Medulla oblongata (tissue), 1 donor: ENCODE results near the gene GRK5.

Source experiments
- DNase-seq: peaks from one replicate; pipeline ENCODE4 v3.0.0-alpha.2; 2015; ENCODE audit errors: extremely low spot score

GRK5 gene

GRCh38 chr10:119316002-119316358, 108.6 kb downstream of the GRK5 start:
- DNase-seq = no peak

DNA sequence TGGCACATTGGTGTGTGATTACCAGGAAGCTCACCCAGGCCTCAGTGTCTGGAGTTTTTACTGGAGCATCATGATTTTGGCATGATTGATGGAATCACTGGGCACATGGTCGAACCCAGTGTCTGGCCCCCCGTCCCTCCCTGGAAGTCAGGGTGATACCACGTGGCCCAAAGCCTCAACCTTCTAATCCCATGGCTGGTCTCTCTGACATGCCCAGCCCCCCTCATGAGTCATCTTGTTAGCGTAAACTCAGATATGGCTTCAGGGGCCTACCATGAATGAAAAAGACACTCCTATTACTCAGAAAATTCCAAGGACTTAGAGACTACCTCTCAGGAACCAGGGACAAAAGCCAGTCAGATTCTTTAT, 109.3 kb downstream of the GRK5 start:
- no peak for DNase-seq

DNA sequence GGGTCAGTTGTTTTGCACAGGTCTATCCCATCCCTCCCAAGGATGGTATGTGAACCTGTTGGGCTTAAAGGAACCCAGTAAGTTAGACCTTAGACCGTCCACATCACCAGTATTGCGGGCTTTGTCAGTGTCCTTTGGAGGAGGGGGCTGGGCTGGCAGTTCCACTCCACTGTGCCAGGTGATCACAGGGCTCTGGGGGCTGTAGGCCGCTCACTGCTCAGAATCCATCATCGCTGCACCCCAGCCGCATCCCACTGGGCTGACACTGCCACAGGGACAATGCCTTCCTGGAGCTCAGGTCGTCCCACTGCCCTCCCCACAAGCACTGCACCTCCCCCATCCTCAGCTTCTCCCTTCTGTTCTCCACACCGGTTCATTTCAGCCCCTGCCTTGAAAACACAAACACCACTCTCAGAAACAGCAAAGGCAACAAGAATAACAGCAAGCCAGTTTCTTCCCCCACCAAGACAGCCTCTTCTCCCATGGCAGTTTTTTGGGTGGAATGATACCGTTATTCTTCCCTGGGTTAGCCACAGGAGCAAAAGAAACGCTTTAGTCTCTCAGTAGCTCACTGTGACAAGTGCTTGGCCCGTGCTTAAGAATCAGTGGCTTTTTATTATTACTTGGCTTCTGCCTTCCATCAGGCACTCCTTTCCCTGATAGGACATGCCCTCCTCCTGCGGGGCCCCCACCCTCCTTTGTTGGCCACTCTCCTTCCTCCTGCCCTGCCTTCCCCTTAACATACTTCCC, 111.2 kb downstream of the GRK5 start:
- DNase-seq = no peak

DNA sequence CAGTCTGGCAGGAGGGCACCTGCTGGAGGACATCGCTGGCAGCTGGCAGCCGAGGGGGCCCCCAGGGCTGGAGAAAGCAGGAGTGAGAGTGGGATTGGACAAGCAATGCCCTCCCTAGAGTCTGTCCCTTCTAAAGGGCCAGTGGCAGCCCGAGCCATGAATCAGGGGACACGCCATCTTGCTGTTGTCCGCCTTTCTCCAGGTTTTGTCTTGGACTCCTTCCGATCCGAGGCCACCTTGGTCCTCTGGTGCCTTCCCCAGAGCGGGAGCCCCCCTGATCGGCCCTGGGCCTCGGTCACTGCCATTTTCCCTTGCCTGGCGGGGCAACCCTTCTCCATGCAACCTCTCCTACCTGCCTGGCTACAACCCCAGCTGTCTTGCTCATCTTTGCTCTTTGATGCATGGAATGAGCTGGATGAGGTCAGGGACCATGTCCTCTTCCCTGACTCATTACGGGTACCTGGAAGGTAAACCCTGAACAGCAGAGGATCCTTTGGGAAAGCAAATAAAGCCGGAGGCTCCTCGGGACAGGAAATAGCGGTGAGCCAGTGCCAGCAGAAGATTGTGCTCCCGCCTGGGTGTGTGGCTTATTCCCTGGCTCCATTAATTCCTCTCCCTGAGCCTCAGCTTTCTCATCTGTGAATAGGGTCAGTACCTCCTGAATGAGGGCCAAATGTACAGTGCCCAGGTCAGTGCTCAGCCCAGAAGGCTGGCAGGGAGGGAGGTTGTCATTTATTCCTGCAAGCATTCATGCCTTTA, 112.0 kb downstream of the GRK5 start:
- DNase-seq = no peak

GRCh38 chr10:119319920-119320258, 112.5 kb downstream of the GRK5 start:
- no peak for DNase-seq

GRCh38 chr10:119320981-119321380, 113.6 kb downstream of the GRK5 start:
- no peak for DNase-seq

DNA sequence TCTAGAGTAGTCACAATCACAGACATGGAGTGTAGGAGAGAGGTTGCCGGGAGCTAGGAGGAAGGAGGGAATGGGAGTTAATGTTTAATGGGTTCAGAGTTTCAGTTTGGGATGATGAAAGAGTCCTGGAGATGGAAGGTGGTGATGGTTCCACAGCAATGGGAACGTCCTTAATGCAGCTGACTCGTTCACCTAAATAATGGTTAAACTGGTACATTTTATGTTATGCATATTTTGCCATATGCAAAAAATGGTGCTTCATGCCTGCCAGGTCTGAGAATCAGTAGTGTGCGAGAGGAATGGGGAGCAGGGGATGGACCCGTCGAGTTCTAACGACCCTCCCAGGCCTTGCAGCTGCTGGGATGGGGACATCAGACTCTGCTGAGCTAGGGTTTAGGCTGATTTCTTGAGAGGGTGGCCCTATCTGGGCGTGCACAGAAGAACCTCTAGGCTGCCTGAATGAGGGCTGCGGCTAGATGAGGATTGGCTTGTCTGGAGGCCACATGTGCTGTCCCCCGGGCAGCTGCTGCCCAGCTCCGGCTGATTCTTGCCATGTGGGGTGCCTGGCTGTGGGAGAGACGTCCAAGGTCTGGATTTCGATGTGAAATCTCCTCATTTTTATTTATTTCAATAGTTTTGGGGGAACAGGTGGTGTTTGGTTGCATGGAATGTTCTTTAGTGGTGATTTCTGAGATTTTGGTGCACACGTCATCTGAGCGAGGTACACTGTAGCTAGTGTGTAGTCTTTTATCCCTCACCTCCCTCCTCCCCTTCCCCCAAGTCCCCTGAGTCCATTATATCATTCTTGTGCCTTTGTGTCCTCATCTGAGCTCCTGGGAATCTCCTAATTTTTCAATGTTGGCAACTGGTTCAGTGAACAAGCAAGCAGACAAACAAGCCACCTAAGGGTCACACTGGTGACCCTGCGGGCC, 116.0 kb downstream of the GRK5 start:
- DNase-seq = no peak

GRCh38 chr10:119325131-119325530, 117.8 kb downstream of the GRK5 start:
- no peak for DNase-seq

GRCh38 chr10:119326167-119326566, 118.8 kb downstream of the GRK5 start:
- DNase-seq = no peak

DNA sequence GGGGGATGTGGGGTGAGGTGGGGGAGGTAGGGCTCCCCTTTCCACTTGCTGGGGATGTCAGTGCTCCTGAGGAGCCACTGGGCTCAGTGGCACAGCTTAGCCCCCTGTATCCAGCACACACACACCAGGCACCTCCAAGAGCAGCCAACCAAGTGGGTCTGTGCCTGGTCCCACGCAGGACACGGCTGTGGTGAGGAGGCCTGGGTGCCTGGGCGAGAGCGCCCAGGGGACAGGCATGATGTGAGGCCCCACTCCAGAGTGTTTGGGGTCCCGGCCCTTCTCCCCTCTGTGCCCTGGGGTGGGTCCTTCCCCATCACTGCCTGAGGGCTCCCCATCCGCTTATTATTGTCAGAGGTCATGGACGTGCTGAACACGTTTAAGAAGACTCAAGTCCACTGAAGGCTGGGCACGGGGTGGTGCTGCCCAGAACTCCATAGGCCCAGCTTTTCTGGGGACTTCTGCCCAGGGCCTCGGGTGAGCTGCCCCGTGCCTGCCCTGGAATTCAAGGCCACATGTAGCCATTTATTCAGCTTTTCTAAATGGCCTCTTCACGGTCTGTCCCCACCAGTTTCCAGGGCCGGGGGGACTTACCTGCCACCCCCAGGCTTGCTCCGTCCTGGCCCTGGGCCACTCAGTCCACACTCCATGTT, 119.8 kb downstream of the GRK5 start:
- no peak for DNase-seq

- DNase-seq = no peak
Observed at GRCh38 chr10:119328223-119328622, 120.9 kb downstream of the GRK5 start.

DNA sequence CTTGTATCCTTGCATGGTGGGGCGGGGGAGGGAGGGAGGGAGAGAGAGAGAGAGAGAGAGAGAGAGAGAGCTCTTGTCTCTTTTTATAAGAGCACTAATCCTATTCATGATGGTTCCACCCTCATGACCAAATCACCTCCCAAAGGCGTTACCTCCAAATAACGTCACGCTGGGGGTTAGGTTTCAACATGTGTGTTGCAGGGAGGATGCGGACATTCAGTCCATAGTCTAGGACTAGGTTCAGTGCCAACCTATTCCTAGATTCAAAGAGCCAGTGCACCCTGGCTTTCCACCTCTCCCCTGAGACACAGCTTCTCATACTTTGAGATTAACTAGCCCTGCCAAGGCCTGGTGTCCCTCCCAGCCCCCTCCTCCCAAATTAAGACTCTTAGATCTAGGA, 123.0 kb downstream of the GRK5 start:
- DNase-seq = no peak

GRCh38 chr10:119331061-119331460, 123.7 kb downstream of the GRK5 start:
- DNase-seq = no peak

- no peak for DNase-seq
Observed at GRCh38 chr10:119333146-119333792, 125.9 kb downstream of the GRK5 start.

GRCh38 chr10:119335671-119336353, 128.4 kb downstream of the GRK5 start:
- peak; percentile 70 for DNase-seq

- DNase-seq = no peak
Observed at GRCh38 chr10:119336599-119336998, 129.2 kb downstream of the GRK5 start.

- no peak for DNase-seq
Observed at GRCh38 chr10:119337223-119337622, 129.9 kb downstream of the GRK5 start.

GRCh38 chr10:119337796-119338432, 130.5 kb downstream of the GRK5 start:
- DNase-seq = no peak

GRCh38 chr10:119339109-119339508, 131.7 kb downstream of the GRK5 start:
- DNase-seq = no peak

GRCh38 chr10:119340893-119341458, 133.6 kb downstream of the GRK5 start:
- DNase-seq = no peak
